Measurements from ENCODE around the gene TGIF1. TPM values are rescaled to one million over a fixed set of nuclear protein-coding genes. Genes with fewer than 3 reads are reported as not detected.

The TGIF1 gene
- total and polyA plus RNA-seq, 9 of the 15 experiments (the other 6 are each of a cell fraction or from before 2014, with no cell fraction given), result 16.1 to 77.7 (median 44.6) TPM

DNA sequence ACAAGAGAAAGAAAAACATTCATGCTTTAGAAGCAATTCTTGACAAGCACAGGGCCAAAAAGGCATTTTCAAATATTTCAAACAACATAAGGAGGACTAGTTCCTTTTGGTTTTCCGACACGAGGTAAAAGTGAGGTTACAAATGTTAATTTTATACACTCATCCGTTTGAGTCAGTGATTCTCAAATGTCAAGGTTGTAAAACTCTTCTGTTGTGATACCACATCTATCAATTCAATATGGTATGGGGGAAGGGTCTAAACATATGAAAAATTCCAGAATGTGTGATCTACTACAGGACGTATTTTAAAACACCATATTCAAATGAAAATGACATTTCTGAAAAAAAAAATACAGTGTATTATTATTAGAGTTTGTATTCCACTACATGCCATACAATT lies 52.7 kb downstream of the TGIF1 start:
- ATAC-seq, result no peak
- no peaks in the 10 kb centered on the region for H3K9me1 ChIP-seq (ENCODE audit: control insufficient read depth, insufficient read depth, low read length)
- no peak overlapping the region for H3K9ac ChIP-seq (ENCODE audit: insufficient read depth in 1 of 2, low read depth in 2 of 2, low read length in 2 of 2)
- DNase-seq (ENCODE audit: extremely low read depth in 1 of 4, low spot score in 3 of 4), result no peak
- H3K79me2 ChIP-seq (ENCODE audit: control insufficient read depth, insufficient read depth, low read length), result no peaks in the 10 kb centered on the region
- no peak for TF ChIP-seq THRAP3 (IDR thresholded peaks at IDR 0.05; ENCODE audit: borderline replicate concordance)
- TF ChIP-seq ZNF124 (CRISPR knock-in tag; IDR thresholded peaks at IDR 0.05), result no peak
- TF ChIP-seq, protein P1, sequence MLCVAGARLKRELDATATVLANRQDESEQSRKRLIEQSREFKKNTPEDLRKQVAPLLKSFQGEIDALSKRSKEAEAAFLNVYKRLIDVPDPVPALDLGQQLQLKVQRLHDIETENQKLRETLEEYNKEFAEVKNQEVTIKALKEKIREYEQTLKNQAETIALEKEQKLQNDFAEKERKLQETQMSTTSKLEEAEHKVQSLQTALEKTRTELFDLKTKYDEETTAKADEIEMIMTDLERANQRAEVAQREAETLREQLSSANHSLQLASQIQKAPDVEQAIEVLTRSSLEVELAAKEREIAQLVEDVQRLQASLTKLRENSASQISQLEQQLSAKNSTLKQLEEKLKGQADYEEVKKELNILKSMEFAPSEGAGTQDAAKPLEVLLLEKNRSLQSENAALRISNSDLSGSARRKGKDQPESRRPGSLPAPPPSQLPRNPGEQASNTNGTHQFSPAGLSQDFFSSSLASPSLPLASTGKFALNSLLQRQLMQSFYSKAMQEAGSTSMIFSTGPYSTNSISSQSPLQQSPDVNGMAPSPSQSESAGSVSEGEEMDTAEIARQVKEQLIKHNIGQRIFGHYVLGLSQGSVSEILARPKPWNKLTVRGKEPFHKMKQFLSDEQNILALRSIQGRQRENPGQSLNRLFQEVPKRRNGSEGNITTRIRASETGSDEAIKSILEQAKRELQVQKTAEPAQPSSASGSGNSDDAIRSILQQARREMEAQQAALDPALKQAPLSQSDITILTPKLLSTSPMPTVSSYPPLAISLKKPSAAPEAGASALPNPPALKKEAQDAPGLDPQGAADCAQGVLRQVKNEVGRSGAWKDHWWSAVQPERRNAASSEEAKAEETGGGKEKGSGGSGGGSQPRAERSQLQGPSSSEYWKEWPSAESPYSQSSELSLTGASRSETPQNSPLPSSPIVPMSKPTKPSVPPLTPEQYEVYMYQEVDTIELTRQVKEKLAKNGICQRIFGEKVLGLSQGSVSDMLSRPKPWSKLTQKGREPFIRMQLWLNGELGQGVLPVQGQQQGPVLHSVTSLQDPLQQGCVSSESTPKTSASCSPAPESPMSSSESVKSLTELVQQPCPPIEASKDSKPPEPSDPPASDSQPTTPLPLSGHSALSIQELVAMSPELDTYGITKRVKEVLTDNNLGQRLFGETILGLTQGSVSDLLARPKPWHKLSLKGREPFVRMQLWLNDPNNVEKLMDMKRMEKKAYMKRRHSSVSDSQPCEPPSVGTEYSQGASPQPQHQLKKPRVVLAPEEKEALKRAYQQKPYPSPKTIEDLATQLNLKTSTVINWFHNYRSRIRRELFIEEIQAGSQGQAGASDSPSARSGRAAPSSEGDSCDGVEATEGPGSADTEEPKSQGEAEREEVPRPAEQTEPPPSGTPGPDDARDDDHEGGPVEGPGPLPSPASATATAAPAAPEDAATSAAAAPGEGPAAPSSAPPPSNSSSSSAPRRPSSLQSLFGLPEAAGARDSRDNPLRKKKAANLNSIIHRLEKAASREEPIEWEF (CRISPR knock-in tag; IDR thresholded peaks at IDR 0.05), result no peak
- 48% methylated on average over 4 of the region's 4 CpGs for WGBS (ENCODE audit: insufficient coverage, low coverage, missing lambda C conversion rate)
- in situ Hi-C loops (cut with MboI), result no loop called here
- peak; percentile 51 for FAIRE-seq
- H3K36me3 ChIP-seq (ENCODE audit: control insufficient read depth, insufficient read depth, low read length), result no peaks in the 10 kb centered on the region
- no TSS peak for BruUV-seq (replicated peaks)
- intact Hi-C loops (cut with micrococcal nuclease), result no loop called here
- ChIA-PET POLR2A (no interaction called here), CTCF (ENCODE audit: low intra/inter-chr PET ratio) (no interaction called here)
- H4K20me1 ChIP-seq (replicated peaks; ENCODE audit: control insufficient read depth, insufficient read depth, low read length), result no peaks in the 10 kb centered on the region
- no peaks in the 10 kb centered on the region for H3K9me3 ChIP-seq (replicated peaks; ENCODE audit: control insufficient read depth, insufficient read depth, low read depth, low read length)
- no peak overlapping the region for H3K27ac ChIP-seq (ENCODE audit: extremely low read depth, low read depth, low read length)
- peaks cover 0 to 5% of the 10 kb centered on the region in 2 experiments; a peak in 1 of 5 replicates for H3K4me1 ChIP-seq (replicated peaks in 1 of 2; ENCODE audit: control insufficient read depth in 2 of 2, insufficient read depth in 2 of 2, low read length in 2 of 2)
- H2AFZ ChIP-seq (ENCODE audit: low read depth, low read length), result no peak overlapping the region
- no peak overlapping the region for H3K4me2 ChIP-seq (ENCODE audit: insufficient read depth, low read length)
- no peak overlapping the region for H3K4me3 ChIP-seq
- H3K27me3 ChIP-seq (ENCODE audit: control insufficient read depth in 2 of 2, insufficient read depth in 2 of 2, low read length in 2 of 2), result no peaks in the 10 kb centered on the region

Measured in K562 (cell line).